ENCODE measurements around the gene PRCC. TPM values are rescaled to one million over a fixed set of nuclear protein-coding genes. Genes with fewer than 3 reads are reported as not detected.

PRCC gene
- total and polyA plus RNA-seq, 2 of the 13 experiments (the other 11 are each of a cell fraction or from before 2014, with no cell fraction given), result 24.2 to 40.5 TPM

GRCh38 chr1:156728599-156729462 is 38.5 kb upstream of the PRCC start, which contains the start of gene ISG20L2 (continued):
- TF ChIP-seq HOXA7 (CRISPR knock-in tag; IDR thresholded peaks at IDR 0.05) (no peak), PLSCR1 (CRISPR knock-in tag; IDR thresholded peaks at IDR 0.05; ENCODE audit: borderline replicate concordance) (no peak), ZEB1 (IDR thresholded peaks at IDR 0.05; ENCODE audit: insufficient replicate concordance, low read depth) (no peak), ZFP90 (CRISPR knock-in tag; IDR thresholded peaks at IDR 0.05; ENCODE audit: borderline replicate concordance) (no peak), TOPORS (CRISPR knock-in tag; IDR thresholded peaks at IDR 0.05) (peak; percentile 46; the same call in 1 of the 2 replicates), PHB2 (IDR thresholded peaks at IDR 0.05; ENCODE audit: partially characterized antibody) (no peak), ZNF652 (CRISPR knock-in tag; IDR thresholded peaks at IDR 0.05; ENCODE audit: borderline replicate concordance, low read depth) (peak; percentile 60), SKI (IDR thresholded peaks at IDR 0.05; ENCODE audit: partially characterized antibody) (no peak), NCOA5 (CRISPR knock-in tag; IDR thresholded peaks at IDR 0.05) (no peak), SP1 (IDR thresholded peaks at IDR 0.05) (no peak), SP1 (CRISPR knock-in tag; IDR thresholded peaks at IDR 0.05) (peak; percentile 87), KMT2B (CRISPR knock-in tag; IDR thresholded peaks at IDR 0.05) (peak; percentile 74), ZNF253 (CRISPR knock-in tag; IDR thresholded peaks at IDR 0.05; ENCODE audit: borderline replicate concordance) (no peak), PITX1 (CRISPR knock-in tag; IDR thresholded peaks at IDR 0.05) (no peak; the same call in none of the 2 replicates), FOXM1 (CRISPR knock-in tag; IDR thresholded peaks at IDR 0.05) (no peak; the same call in 1 of the 2 replicates)
- TF ChIP-seq, protein P1, sequence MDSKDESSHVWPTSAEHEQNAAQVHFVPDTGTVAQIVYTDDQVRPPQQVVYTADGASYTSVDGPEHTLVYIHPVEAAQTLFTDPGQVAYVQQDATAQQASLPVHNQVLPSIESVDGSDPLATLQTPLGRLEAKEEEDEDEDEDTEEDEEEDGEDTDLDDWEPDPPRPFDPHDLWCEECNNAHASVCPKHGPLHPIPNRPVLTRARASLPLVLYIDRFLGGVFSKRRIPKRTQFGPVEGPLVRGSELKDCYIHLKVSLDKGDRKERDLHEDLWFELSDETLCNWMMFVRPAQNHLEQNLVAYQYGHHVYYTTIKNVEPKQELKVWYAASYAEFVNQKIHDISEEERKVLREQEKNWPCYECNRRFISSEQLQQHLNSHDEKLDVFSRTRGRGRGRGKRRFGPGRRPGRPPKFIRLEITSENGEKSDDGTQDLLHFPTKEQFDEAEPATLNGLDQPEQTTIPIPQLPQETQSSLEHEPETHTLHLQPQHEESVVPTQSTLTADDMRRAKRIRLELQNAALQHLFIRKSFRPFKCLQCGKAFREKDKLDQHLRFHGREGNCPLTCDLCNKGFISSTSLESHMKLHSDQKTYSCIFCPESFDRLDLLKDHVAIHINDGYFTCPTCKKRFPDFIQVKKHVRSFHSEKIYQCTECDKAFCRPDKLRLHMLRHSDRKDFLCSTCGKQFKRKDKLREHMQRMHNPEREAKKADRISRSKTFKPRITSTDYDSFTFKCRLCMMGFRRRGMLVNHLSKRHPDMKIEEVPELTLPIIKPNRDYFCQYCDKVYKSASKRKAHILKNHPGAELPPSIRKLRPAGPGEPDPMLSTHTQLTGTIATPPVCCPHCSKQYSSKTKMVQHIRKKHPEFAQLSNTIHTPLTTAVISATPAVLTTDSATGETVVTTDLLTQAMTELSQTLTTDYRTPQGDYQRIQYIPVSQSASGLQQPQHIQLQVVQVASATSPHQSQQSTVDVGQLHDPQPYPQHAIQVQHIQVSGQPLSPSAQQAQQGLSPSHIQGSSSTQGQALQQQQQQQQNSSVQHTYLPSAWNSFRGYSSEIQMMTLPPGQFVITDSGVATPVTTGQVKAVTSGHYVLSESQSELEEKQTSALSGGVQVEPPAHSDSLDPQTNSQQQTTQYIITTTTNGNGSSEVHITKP (CRISPR knock-in tag; IDR thresholded peaks at IDR 0.05; ENCODE audit: low read depth), result no peak
- TF ChIP-seq, protein P2, sequence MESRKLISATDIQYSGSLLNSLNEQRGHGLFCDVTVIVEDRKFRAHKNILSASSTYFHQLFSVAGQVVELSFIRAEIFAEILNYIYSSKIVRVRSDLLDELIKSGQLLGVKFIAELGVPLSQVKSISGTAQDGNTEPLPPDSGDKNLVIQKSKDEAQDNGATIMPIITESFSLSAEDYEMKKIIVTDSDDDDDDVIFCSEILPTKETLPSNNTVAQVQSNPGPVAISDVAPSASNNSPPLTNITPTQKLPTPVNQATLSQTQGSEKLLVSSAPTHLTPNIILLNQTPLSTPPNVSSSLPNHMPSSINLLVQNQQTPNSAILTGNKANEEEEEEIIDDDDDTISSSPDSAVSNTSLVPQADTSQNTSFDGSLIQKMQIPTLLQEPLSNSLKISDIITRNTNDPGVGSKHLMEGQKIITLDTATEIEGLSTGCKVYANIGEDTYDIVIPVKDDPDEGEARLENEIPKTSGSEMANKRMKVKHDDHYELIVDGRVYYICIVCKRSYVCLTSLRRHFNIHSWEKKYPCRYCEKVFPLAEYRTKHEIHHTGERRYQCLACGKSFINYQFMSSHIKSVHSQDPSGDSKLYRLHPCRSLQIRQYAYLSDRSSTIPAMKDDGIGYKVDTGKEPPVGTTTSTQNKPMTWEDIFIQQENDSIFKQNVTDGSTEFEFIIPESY (CRISPR knock-in tag; IDR thresholded peaks at IDR 0.05), result no peak
- TF ChIP-seq, protein P3, sequence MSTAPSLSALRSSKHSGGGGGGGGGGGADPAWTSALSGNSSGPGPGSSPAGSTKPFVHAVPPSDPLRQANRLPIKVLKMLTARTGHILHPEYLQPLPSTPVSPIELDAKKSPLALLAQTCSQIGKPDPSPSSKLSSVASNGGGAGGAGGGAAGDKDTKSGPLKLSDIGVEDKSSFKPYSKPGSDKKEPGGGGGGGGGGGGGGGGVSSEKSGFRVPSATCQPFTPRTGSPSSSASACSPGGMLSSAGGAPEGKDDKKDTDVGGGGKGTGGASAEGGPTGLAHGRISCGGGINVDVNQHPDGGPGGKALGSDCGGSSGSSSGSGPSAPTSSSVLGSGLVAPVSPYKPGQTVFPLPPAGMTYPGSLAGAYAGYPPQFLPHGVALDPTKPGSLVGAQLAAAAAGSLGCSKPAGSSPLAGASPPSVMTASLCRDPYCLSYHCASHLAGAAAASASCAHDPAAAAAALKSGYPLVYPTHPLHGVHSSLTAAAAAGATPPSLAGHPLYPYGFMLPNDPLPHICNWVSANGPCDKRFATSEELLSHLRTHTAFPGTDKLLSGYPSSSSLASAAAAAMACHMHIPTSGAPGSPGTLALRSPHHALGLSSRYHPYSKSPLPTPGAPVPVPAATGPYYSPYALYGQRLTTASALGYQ (CRISPR knock-in tag; IDR thresholded peaks at IDR 0.05), result no peak
- TF ChIP-seq, protein P4, sequence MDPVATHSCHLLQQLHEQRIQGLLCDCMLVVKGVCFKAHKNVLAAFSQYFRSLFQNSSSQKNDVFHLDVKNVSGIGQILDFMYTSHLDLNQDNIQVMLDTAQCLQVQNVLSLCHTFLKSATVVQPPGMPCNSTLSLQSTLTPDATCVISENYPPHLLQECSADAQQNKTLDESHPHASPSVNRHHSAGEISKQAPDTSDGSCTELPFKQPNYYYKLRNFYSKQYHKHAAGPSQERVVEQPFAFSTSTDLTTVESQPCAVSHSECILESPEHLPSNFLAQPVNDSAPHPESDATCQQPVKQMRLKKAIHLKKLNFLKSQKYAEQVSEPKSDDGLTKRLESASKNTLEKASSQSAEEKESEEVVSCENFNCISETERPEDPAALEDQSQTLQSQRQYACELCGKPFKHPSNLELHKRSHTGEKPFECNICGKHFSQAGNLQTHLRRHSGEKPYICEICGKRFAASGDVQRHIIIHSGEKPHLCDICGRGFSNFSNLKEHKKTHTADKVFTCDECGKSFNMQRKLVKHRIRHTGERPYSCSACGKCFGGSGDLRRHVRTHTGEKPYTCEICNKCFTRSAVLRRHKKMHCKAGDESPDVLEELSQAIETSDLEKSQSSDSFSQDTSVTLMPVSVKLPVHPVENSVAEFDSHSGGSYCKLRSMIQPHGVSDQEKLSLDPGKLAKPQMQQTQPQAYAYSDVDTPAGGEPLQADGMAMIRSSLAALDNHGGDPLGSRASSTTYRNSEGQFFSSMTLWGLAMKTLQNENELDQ (CRISPR knock-in tag; IDR thresholded peaks at IDR 0.05; ENCODE audit: borderline replicate concordance), result no peak
